ENCODE data around the gene CIITA.

- TF ChIP-seq CTCF (IDR thresholded peaks at IDR 0.05; ENCODE audit: low read length) (no peak), EZH2 (IDR thresholded peaks at IDR 0.05; ENCODE audit: borderline replicate concordance, low read length) (no peak)
Measured at GRCh38 chr16:10858203-10858602, 18.8 kb upstream of the CIITA start.
